WTC11 (cell line): ENCODE measurements around the gene CRACDL. TPM values are rescaled to one million over a fixed set of nuclear protein-coding genes. Genes with fewer than 3 reads are reported as not detected.

Experiments
- ATAC-seq: fragments of 200-7000 bp; cut with Tn5 transposase; 2 replicates; pipeline ENCODE4 v1.10.0; 2021; ENCODE audit warnings: mild to moderate bottlenecking, moderate library complexity
- CTCF ChIA-PET: fragments of 300-600 bp; sonication (Branson Sonifier 250); formaldehyde crosslinking; loops from one replicate; lab custom pipeline; 2021; ENCODE audit warnings: antibody characterized with exemption; lab: Charles Lee
- POLR2A ChIA-PET: fragments of 350-600 bp; sonication (Branson Sonifier 250); formaldehyde crosslinking; loops from one replicate; lab custom pipeline; 2021; ENCODE audit warnings: antibody characterized with exemption; lab: Charles Lee
- DNase-seq: peaks from one replicate; pipeline ENCODE4 v3.0.0; 2021; ENCODE audit warnings: low spot score
- H3K27ac Mint-ChIP-seq: 2 replicates; pipeline ENCODE4 v1.8.0; 2021; ENCODE audit warnings: mixed read lengths
- H3K27me3 Mint-ChIP-seq: 2 replicates; pipeline ENCODE4 v1.8.0; 2021; ENCODE audit warnings: low read depth, mild to moderate bottlenecking, moderate library complexity, mixed read lengths
- H3K36me3 Mint-ChIP-seq: 2 replicates; pipeline ENCODE4 v1.8.0; 2021; ENCODE audit warnings: mixed read lengths
- H3K4me1 Mint-ChIP-seq: 2 replicates; pipeline ENCODE4 v1.8.0; 2022; ENCODE audit warnings: mixed read lengths
- H3K4me3 Mint-ChIP-seq: 2 replicates; pipeline ENCODE4 v1.8.0; 2021; ENCODE audit warnings: mild to moderate bottlenecking, moderate library complexity, mixed read lengths
- H3K9me3 Mint-ChIP-seq: 2 replicates; pipeline ENCODE4 v1.8.0; 2021; ENCODE audit warnings: mixed read lengths
- ETV6 ChIP-seq: sonication (generic); formaldehyde crosslinking; IDR thresholded peaks from 2 replicates; pipeline ENCODE4 v1.8.1; 2022; ENCODE audit warnings: mild to moderate bottlenecking, missing genetic modification reagents
- FOXJ3 ChIP-seq: sonication (generic); formaldehyde crosslinking; IDR thresholded peaks from 2 replicates; pipeline ENCODE4 v1.9.0; 2021; ENCODE audit warnings: missing genetic modification reagents, mild to moderate bottlenecking, borderline replicate concordance
- OVOL2 ChIP-seq: fragments of 250-450 bp; sonication (Bioruptor Pico); IDR thresholded peaks from 2 replicates; pipeline ENCODE4 v1.9.0; 2021; ENCODE audit warnings: mild to moderate bottlenecking, borderline replicate concordance
- RELA ChIP-seq: sonication (generic); formaldehyde crosslinking; IDR thresholded peaks from 2 replicates; pipeline ENCODE4 v1.8.1; 2022; ENCODE audit warnings: missing genetic modification reagents, mild to moderate bottlenecking, borderline replicate concordance
- SMAD4 ChIP-seq: sonication (generic); formaldehyde crosslinking; IDR thresholded peaks from 2 replicates; pipeline ENCODE4 v1.8.0; 2022; ENCODE audit warnings: mild to moderate bottlenecking, missing genetic modification reagents
- SP1 ChIP-seq: sonication (generic); formaldehyde crosslinking; conservative IDR thresholded peaks from 2 replicates; pipeline ENCODE4 v1.8.1; 2022; ENCODE audit warnings: missing genetic modification reagents
- ZNF138 ChIP-seq: sonication (generic); formaldehyde crosslinking; conservative IDR thresholded peaks from 2 replicates; pipeline ENCODE4 v1.8.1; 2022; ENCODE audit warnings: mild to moderate bottlenecking, moderate library complexity, missing genetic modification reagents
- ZNF532 ChIP-seq: fragments of 250-450 bp; sonication (Bioruptor Pico); IDR thresholded peaks from 2 replicates; pipeline ENCODE4 v1.9.0; 2021; ENCODE audit warnings: mild to moderate bottlenecking, borderline replicate concordance
- total RNA-seq: library from RNA; stranded (reverse); gene quantifications from 3 replicates; pipeline ENCODE4 v1.2.3, GENCODE V29; 2021
- TF ChIP-seq, protein P1 (sequence below): sonication (generic); formaldehyde crosslinking; IDR thresholded peaks from 2 replicates; pipeline ENCODE4 v1.8.0; 2022; ENCODE audit warnings: mild to moderate bottlenecking, missing genetic modification reagents
- TF ChIP-seq, protein P2 (sequence below): sonication (generic); formaldehyde crosslinking; IDR thresholded peaks from 2 replicates; pipeline ENCODE4 v1.8.0; 2022; ENCODE audit warnings: missing genetic modification reagents
- TF ChIP-seq, protein P3 (sequence below): sonication (generic); formaldehyde crosslinking; IDR thresholded peaks from 2 replicates; pipeline ENCODE4 v1.8.1; 2023; ENCODE audit warnings: mild to moderate bottlenecking, missing genetic modification reagents
- TF ChIP-seq, protein P4 (sequence below): sonication (generic); formaldehyde crosslinking; IDR thresholded peaks from 2 replicates; pipeline ENCODE4 v1.8.1; 2023; ENCODE audit warnings: mild to moderate bottlenecking, missing genetic modification reagents
- TF ChIP-seq, protein P5 (sequence below): sonication (generic); formaldehyde crosslinking; IDR thresholded peaks from 2 replicates; pipeline ENCODE4 v1.8.0; 2023; ENCODE audit warnings: mild to moderate bottlenecking, missing genetic modification reagents
- TF ChIP-seq, protein P6 (sequence below): sonication (generic); formaldehyde crosslinking; conservative IDR thresholded peaks from 2 replicates; pipeline ENCODE4 v1.8.1; 2022; ENCODE audit warnings: mild to moderate bottlenecking, missing genetic modification reagents
- TF ChIP-seq, protein P7 (sequence below): fragments of 250-450 bp; sonication (Bioruptor Pico); IDR thresholded peaks from 2 replicates; pipeline ENCODE4 v2.1.2; 2022; ENCODE audit warnings: mild to moderate bottlenecking, moderate library complexity

The CRACDL gene
- total RNA-seq, 1 experiment from 2014 or later, result 0.72 TPM

DNA sequence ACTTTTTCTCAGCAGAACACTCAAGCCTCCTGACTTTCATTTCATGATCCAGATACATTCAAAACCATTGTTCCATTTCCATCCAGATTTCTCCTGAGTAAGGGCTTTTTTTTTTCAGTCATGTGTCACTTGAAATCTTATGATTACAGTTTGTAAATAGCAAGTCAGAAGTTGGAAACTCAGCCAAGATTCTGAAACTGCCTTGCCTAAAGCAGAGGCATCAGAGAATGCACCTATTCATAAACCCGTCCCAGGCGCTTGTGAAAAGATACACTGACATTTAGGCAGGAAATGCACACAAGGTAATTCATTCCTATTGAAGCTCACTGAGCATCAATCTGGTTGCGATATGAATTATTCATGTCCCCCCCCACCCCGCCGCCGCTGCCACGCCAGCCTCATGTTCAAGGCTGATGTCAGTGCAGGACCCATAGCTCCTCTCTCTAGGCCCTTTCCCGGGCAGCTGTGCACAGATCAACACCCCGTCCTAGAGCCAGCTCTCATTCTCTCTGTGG is 174.7 kb downstream of the CRACDL start (continued):
- TF ChIP-seq, protein P1, sequence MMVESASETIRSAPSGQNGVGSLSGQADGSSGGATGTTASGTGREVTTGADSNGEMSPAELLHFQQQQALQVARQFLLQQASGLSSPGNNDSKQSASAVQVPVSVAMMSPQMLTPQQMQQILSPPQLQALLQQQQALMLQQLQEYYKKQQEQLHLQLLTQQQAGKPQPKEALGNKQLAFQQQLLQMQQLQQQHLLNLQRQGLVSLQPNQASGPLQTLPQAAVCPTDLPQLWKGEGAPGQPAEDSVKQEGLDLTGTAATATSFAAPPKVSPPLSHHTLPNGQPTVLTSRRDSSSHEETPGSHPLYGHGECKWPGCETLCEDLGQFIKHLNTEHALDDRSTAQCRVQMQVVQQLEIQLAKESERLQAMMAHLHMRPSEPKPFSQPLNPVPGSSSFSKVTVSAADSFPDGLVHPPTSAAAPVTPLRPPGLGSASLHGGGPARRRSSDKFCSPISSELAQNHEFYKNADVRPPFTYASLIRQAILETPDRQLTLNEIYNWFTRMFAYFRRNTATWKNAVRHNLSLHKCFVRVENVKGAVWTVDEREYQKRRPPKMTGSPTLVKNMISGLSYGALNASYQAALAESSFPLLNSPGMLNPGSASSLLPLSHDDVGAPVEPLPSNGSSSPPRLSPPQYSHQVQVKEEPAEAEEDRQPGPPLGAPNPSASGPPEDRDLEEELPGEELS (CRISPR knock-in tag), result no peak
- TF ChIP-seq ZNF532 (CRISPR knock-in tag) (no peak), ETV6 (CRISPR knock-in tag) (no peak), FOXJ3 (CRISPR knock-in tag) (no peak)

DNA sequence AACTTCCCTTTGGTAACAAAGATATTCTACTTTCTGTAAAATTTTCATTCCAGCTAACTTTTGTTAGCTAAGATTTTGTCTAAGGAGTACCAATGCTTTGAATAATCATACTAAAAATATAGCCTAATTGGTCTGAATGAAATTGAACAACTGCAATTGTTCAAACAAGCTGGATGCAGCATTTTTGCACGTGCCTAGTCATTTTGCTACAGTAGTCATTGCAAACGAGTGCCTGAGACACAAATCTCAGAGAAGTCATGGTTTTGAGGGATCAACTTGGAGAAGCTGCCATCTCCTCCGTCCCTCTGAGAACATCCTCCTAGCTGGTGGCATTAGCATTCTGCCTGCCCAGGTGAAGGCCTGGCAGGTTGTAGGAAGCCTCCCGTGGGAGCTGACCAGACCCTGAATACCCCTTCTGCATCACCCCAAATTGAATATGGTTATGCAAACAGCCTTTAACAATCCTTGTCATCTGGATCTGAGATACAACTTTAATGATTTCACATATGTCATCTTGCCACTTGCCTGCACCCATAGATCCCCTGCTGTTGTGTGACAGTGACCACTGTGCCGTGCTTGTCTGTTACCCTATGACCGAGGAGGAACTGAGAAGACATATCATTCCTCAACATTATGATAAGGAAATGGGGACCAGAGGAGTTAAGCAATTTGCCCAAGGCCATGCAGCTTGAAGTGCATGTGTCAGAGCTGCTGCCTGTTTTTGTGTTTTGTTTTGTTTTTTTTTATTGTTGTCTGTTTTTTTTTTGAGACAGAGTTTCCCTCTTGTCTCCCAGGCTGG is 176.0 kb downstream of the CRACDL start:
- no peaks in the 10 kb centered on the region for H3K9me3 Mint-ChIP-seq
- no peak overlapping the region for H3K27ac Mint-ChIP-seq
- H3K4me1 Mint-ChIP-seq, result peaks cover 7% of the 10 kb centered on the region
- no peaks in the 10 kb centered on the region for H3K36me3 Mint-ChIP-seq
- POLR2A ChIA-PET, result no interaction called here
- ATAC-seq (no peak), DNase-seq (no peak)
- no peak overlapping the region for H3K4me3 Mint-ChIP-seq
- no peaks in the 10 kb centered on the region for H3K27me3 Mint-ChIP-seq
- CTCF ChIA-PET, result no interaction called here
- TF ChIP-seq, protein P2, sequence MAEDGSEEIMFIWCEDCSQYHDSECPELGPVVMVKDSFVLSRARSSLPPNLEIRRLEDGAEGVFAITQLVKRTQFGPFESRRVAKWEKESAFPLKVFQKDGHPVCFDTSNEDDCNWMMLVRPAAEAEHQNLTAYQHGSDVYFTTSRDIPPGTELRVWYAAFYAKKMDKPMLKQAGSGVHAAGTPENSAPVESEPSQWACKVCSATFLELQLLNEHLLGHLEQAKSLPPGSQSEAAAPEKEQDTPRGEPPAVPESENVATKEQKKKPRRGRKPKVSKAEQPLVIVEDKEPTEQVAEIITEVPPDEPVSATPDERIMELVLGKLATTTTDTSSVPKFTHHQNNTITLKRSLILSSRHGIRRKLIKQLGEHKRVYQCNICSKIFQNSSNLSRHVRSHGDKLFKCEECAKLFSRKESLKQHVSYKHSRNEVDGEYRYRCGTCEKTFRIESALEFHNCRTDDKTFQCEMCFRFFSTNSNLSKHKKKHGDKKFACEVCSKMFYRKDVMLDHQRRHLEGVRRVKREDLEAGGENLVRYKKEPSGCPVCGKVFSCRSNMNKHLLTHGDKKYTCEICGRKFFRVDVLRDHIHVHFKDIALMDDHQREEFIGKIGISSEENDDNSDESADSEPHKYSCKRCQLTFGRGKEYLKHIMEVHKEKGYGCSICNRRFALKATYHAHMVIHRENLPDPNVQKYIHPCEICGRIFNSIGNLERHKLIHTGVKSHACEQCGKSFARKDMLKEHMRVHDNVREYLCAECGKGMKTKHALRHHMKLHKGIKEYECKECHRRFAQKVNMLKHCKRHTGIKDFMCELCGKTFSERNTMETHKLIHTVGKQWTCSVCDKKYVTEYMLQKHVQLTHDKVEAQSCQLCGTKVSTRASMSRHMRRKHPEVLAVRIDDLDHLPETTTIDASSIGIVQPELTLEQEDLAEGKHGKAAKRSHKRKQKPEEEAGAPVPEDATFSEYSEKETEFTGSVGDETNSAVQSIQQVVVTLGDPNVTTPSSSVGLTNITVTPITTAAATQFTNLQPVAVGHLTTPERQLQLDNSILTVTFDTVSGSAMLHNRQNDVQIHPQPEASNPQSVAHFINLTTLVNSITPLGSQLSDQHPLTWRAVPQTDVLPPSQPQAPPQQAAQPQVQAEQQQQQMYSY (CRISPR knock-in tag), result no peak
- TF ChIP-seq SMAD4 (CRISPR knock-in tag) (no peak), SP1 (CRISPR knock-in tag) (no peak), OVOL2 (CRISPR knock-in tag) (no peak), RELA (CRISPR knock-in tag) (no peak), ZNF138 (CRISPR knock-in tag) (no peak)
- TF ChIP-seq, protein P3, sequence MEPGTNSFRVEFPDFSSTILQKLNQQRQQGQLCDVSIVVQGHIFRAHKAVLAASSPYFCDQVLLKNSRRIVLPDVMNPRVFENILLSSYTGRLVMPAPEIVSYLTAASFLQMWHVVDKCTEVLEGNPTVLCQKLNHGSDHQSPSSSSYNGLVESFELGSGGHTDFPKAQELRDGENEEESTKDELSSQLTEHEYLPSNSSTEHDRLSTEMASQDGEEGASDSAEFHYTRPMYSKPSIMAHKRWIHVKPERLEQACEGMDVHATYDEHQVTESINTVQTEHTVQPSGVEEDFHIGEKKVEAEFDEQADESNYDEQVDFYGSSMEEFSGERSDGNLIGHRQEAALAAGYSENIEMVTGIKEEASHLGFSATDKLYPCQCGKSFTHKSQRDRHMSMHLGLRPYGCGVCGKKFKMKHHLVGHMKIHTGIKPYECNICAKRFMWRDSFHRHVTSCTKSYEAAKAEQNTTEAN (CRISPR knock-in tag), result no peak
- TF ChIP-seq, protein P4, sequence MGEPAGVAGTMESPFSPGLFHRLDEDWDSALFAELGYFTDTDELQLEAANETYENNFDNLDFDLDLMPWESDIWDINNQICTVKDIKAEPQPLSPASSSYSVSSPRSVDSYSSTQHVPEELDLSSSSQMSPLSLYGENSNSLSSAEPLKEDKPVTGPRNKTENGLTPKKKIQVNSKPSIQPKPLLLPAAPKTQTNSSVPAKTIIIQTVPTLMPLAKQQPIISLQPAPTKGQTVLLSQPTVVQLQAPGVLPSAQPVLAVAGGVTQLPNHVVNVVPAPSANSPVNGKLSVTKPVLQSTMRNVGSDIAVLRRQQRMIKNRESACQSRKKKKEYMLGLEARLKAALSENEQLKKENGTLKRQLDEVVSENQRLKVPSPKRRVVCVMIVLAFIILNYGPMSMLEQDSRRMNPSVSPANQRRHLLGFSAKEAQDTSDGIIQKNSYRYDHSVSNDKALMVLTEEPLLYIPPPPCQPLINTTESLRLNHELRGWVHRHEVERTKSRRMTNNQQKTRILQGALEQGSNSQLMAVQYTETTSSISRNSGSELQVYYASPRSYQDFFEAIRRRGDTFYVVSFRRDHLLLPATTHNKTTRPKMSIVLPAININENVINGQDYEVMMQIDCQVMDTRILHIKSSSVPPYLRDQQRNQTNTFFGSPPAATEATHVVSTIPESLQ, result no peak
- TF ChIP-seq, protein P5, sequence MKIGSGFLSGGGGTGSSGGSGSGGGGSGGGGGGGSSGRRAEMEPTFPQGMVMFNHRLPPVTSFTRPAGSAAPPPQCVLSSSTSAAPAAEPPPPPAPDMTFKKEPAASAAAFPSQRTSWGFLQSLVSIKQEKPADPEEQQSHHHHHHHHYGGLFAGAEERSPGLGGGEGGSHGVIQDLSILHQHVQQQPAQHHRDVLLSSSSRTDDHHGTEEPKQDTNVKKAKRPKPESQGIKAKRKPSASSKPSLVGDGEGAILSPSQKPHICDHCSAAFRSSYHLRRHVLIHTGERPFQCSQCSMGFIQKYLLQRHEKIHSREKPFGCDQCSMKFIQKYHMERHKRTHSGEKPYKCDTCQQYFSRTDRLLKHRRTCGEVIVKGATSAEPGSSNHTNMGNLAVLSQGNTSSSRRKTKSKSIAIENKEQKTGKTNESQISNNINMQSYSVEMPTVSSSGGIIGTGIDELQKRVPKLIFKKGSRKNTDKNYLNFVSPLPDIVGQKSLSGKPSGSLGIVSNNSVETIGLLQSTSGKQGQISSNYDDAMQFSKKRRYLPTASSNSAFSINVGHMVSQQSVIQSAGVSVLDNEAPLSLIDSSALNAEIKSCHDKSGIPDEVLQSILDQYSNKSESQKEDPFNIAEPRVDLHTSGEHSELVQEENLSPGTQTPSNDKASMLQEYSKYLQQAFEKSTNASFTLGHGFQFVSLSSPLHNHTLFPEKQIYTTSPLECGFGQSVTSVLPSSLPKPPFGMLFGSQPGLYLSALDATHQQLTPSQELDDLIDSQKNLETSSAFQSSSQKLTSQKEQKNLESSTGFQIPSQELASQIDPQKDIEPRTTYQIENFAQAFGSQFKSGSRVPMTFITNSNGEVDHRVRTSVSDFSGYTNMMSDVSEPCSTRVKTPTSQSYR (CRISPR knock-in tag), result no peak
- TF ChIP-seq, protein P6, sequence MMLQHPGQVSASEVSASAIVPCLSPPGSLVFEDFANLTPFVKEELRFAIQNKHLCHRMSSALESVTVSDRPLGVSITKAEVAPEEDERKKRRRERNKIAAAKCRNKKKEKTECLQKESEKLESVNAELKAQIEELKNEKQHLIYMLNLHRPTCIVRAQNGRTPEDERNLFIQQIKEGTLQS (CRISPR knock-in tag), result no peak
- TF ChIP-seq, protein P7, sequence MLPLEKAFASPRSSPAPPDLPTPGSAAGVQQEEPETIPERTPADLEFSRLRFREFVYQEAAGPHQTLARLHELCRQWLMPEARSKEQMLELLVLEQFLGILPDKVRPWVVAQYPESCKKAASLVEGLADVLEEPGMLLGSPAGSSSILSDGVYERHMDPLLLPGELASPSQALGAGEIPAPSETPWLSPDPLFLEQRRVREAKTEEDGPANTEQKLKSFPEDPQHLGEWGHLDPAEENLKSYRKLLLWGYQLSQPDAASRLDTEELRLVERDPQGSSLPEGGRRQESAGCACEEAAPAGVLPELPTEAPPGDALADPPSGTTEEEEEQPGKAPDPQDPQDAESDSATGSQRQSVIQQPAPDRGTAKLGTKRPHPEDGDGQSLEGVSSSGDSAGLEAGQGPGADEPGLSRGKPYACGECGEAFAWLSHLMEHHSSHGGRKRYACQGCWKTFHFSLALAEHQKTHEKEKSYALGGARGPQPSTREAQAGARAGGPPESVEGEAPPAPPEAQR (CRISPR knock-in tag), result no peak
